ENCODE results near the gene RRP9.
"Not testable (repeated sequence)": the region's sequence is repeated elsewhere in the genome, so short reads cannot be mapped to it uniquely, and the experiment has no call there.

The RRP9 gene

GRCh38 chr3:51937014-51937413 is 4.7 kb downstream of the RRP9 start:
- no peak for DNase-seq

GRCh38 chr3:51935886-51936755 is 5.6 kb downstream of the RRP9 start:
- DNase-seq: no peak

GRCh38 chr3:51934991-51935885 is 6.5 kb downstream of the RRP9 start:
- no peak for DNase-seq

- no peak for DNase-seq
Measured at GRCh38 chr3:51934139-51934850, 7.4 kb downstream of the RRP9 start.

GRCh38 chr3:51933471-51934138 is 8.1 kb downstream of the RRP9 start:
- no peak for DNase-seq

- no peak for DNase-seq
Measured at GRCh38 chr3:51932471-51933370, 9.0 kb downstream of the RRP9 start.

GRCh38 chr3:51931756-51932155 is 9.9 kb downstream of the RRP9 start:
- no peak for DNase-seq

- no peak for DNase-seq
Measured at GRCh38 chr3:51930439-51930838, 11.3 kb downstream of the RRP9 start.

GRCh38 chr3:51929420-51930003 is 12.2 kb downstream of the RRP9 start:
- DNase-seq: no peak

GRCh38 chr3:51928981-51929380 is 12.7 kb downstream of the RRP9 start:
- not testable (repeated sequence) for DNase-seq

- no peak for DNase-seq
Measured at GRCh38 chr3:51928438-51928837, 13.3 kb downstream of the RRP9 start.

- no peak for DNase-seq
Measured at GRCh38 chr3:51927061-51927977, 14.4 kb downstream of the RRP9 start.

GRCh38 chr3:51921081-51921578 is 20.6 kb downstream of the RRP9 start:
- no peak for DNase-seq

- DNase-seq: no peak
Measured at GRCh38 chr3:51916418-51916817, 25.3 kb downstream of the RRP9 start.

- DNase-seq: no peak
Measured at GRCh38 chr3:51908026-51908425, 33.7 kb downstream of the RRP9 start.

- DNase-seq: no peak
Measured at GRCh38 chr3:51904034-51904823, 37.5 kb downstream of the RRP9 start.

GRCh38 chr3:51902361-51902760 is 39.3 kb downstream of the RRP9 start:
- not testable (repeated sequence) for DNase-seq

- not testable (repeated sequence) for DNase-seq
Measured at GRCh38 chr3:51900043-51900442, 41.7 kb downstream of the RRP9 start.

- DNase-seq: no peak
Measured at GRCh38 chr3:51897391-51897790, 44.3 kb downstream of the RRP9 start.

Data from NCI-H1105 treated with DMSO at 0.1 percent for 48 hours (cell line).